GM21515 (cell line): ENCODE results near the gene COL4A2.

ENCODE experiments used
- ATAC-seq: cut with Tn5 transposase; IDR thresholded peaks from one replicate; pipeline ENCODE4 v1.9.1; 2021; ENCODE audit not compliant: unreplicated experiment

Gene COL4A2

DNA sequence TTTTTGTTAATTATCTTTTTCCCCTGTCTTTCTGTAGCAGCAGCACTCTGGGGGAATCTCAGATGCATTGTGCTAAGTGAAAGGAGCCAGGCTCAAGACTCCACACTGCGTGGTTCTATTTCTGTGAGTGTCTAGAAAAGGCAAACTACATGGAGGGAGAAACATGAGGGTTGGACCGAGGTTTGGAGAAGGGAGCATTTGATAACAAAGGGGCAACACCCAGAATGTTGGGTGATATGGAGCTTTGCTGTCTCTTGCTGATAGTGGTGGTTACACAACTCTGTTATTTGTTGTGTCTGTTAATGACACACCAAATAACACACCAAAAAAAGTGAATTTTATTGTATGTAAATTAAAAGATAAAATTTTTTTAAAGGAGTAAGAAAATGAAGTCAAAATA is 107.8 kb downstream of the COL4A2 start:
- ATAC-seq = no peak

DNA sequence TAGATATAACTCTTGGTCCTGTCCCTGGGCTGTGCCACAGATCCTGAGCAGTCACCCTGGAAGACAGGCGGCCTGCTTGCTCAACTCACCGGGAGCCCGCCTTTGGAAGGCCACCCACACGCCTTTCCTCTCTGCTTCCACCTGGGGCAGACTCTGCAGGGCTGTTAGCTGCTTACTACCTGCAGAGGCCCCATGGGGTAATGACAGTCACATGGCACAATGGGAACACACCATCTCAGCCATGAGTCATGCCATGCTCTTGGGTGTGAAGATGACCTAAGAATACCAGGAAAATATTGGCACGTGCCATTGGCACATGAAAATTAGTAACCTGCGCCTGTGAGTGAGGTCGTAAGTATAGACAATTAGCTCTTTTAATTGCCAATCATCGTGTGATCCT is 108.6 kb downstream of the COL4A2 start:
- ATAC-seq = no peak

DNA sequence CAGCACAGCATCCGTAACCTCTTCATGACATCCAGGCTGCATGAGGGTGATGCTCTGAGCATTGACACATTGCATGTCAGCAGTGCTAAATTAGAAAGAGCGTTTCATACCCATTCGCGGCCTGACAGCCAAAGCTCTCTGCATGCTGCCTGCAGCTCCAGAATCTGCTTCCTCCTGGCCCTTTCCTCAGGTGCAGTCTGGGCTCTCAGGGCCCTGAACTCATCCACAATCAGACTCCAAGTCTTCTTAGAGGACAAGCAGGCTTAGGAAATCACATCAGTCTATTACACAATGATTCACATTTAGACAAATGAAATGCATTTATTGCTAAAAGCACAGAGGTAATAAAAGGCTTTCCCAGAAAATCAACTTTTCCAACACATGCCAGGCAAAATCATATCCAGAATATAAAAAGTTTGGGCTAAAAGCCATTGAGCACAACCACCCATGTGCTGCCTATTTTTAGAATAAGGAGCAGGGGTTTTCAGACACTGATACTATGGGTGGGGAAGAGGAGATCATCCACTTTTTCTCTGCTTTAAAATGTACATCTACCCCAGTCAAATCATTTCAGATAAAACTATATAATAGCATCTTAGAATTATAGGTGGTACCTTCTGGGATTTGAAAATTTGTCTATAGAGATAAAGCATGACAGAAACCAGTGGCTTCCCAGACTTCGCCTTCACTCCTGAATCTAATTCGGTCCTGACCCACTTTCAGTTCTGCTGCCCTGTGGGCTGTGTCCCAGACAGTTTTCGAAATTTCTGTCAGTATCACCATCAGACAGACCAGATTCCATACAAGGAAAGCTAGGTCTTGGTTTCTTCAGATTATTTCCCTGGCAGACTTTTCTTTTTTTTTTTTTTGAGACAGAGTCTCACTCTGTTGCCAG is 109.3 kb downstream of the COL4A2 start:
- no peak for ATAC-seq

DNA sequence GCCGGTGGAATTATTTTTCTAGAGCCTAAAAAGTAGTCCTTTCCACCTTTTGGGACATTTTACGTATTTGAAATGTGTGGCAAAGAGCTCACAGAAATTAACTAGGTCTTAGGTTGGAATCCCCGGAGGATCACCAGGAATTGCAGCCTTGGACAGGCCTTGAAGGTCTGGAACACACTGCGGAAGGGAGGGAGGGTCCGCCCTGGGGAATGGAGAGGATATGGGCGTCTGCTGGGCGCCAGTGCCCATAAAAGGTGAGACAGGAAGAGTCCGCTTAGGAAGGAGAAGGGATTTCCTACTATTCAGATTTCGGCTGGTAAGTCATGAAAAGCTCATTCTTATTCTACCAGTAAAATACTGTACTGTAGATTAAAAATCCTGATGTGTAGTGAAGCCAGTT is 111.9 kb downstream of the COL4A2 start:
- no peak for ATAC-seq

DNA sequence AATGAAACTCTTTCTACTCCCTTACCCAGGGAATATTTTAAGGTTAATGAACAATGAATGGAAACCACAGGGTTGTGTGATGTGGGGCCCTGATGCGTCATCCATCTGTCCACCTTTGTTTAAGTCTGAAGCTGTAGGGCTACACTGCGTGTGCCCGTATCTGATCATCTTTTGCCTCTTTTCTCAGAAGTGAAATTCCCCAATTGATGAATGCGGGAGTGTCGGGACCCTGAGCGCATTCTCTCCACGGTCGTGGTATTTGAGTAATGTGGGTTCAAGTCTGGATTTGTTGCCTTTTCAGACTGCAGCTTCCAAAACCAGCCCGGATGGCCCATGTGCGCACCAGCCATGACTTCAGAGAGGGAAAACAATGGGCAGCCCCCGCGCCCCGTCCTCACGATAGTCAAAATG is 112.3 kb downstream of the COL4A2 start:
- no peak for ATAC-seq

DNA sequence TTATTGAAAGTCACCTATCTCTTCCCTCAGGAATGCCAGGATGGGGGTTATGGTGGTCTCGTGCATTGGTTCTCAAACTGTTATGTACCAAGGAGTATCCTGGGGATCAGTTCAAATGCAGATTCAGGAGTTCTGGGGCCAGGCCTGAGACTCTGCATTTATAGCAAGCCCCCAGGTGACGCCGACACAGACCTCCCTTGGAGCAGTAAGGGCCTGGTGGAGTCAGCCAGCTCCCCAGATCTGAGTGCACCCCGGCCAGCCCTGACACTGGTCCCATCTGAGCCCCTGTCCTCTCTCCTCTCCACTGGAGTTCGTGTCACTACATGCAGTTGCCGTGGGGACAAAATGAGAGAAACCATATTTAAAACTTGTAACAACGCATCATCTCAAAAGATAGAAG is 112.9 kb downstream of the COL4A2 start:
- no peak for ATAC-seq

DNA sequence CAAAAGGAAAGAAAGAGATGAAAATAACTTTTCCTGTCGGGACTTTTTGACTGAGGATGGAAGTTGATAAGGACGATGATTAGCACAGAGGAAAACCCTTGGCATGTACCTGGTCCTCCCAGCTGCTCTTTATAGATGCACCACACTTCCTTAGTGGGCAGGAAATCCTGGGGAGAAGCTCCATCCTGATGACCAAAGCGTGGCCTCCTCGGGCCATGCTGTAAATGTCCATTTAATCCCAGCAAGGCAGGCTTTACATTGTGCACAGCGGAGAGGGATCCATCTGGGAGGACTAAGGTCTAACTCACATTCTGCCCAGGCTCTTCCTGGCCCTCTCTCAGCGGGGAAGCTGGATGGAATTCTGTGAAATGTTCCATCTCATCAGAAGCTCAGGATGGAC is 113.5 kb downstream of the COL4A2 start:
- no peak for ATAC-seq

DNA sequence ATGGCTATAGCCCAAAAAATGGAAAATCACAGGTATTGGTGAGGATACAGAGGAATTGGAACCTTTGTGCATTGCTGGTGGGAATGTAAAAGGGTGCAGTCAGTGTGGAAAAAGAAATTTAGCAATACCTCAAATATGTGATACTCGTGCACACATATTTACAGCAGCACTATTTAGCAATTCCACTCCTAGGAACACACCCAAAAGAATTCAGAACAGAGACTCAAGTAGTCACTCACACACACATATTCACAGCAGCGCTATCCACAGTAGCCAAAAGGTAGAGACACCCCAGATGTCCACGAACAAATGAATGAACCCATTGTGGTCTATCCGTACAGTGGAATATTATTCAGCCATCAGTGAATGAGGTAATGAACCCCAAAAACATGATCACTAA is 114.0 kb downstream of the COL4A2 start:
- no peak for ATAC-seq

DNA sequence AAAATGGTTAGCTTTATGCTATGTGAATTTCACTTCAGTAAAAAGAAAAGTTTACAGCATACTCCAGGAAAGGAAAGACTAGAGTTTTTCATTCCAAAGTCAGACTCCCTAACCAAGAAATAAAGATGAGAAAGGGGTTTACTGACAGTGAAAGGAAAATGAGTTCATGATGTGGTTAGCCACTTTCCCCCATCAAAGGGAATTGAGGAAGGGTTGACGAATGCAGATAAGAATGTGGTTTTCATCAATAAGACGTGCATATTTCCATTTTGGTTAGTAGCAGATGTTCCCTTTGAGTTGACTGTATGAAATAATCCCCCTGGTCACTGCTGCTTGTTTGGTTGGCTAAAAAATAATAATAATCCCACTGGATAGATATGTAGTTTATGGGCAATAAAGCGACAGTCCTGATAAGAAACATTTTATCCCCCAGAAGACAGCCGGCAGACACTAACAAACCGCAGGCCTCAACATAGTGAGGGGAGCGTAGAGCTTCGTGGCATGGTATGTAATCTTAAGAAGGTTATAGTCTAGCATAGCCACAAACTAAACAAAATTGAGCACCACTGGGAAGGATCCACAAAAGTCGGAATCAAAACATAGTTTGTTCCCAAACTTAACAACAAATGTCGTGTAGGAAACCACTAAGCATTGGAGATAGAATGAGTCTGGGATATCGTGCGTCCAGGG is 114.8 kb downstream of the COL4A2 start:
- ATAC-seq = no peak

DNA sequence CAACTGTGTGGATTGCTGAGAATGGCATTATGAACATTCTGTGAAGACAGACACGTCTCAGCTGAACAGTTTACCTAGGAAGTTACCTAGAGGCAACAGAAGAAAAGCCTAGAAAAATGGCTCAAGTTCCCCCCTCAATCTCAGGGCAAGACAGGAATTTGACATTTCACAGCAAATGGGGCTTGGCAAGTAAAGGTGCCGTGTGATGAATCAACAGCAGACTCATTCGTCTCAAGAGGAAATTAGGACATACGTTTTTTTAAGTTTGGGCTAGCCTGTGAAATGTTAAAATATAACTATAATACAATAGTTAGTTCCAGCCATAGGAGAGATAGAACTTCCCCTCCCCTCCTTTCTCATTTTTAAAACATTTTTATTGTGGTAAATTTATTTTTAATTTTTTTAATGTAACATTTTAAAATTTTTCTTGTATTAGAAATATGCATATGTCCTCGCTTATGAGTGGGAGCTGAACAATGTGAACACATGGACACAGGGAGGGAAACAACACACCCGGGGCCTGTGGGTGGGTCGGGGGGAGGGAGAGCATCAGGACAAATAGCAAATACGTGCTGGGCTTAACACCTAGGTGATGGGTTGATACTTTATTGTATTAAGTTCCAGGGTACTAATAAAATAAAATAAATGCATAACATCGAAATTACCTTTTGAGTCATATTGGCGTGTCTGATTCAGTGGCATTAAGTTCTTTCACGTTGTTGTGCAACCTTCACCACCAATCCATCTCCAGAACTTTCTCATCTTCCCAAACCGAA is 116.0 kb downstream of the COL4A2 start:
- no peak for ATAC-seq

DNA sequence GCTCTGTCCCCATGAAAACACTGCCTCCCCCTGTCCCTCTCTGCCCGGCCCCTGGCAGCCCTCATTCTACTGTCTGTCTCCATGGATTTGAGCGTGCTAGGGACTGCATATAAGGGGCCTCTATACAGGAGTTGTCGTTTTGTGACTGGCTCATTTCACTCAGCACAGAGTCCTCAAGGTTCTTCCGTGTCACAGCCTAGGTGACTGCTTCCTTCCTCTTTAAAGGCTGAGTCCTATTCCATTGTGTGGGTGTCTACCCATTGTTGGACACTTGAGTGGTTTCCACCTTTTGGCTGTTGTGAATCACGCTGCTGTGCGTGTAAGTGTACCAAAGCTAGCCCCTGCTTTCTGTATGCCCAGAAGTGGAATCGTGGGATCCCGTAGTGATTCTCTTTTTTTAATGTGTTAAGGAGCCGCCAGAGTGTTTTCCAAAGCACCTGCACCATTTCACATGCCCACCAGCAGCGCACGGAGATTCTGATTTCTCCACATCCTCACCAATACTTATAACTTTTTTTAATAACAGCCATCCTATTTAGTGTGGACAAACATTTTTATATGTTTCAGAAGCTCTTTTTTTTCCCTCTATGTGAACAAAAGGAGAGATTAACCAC is 116.7 kb downstream of the COL4A2 start:
- ATAC-seq = no peak

DNA sequence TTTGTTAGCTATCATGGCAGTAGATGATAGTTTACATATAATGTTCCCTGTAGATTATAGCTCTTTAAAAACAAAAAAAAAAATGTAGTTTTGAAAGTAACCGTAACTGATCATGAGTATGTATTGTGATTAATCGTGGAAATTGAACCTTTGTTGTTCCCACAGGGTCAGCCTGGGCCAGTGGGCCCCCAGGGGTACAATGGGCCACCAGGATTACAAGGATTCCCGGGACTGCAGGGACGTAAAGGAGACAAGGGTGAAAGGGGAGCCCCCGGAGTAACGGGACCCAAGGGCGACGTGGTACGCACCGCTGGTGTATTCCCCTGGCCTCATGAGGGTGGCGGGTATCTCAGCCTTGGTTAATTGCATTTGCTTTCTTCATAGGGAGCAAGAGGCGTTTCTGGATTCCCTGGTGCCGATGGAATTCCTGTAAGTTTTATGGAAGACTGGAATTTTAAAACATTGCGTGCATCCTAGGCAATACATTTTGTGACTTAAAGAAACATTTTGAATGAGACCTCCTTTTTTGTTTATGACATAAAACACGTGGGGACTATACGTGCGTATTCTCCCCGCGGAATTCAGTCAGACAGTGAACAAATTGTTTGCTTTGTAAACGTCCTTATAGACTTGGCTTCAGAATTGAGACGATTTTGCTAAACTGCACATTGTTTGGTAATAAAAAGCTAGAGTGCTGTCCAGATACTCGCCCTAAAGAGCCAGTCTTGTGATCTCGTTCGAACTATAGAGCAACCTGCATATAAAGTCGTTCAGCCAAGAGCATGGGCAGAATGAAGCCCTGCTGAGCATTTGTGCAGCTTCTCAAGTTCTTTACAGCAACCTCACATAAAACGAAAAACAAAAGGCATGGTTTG is 117.7 kb downstream of the COL4A2 start:
- no peak for ATAC-seq

DNA sequence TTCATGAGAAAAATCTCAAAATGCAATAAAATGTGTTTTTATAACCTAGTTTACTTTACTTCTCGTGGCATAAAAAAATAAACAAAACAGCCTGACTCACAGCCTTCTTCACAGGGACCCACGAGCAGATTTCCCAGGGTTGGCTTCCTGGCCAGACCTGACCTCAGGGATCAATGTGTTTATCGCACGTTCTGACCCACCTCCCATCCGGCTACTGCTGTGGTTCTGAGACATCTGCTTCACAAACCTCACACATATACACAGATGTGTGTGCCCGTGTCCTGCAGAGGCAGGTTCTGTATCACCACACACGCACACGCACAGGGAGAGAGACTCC is 118.3 kb downstream of the COL4A2 start:
- ATAC-seq = no peak

DNA sequence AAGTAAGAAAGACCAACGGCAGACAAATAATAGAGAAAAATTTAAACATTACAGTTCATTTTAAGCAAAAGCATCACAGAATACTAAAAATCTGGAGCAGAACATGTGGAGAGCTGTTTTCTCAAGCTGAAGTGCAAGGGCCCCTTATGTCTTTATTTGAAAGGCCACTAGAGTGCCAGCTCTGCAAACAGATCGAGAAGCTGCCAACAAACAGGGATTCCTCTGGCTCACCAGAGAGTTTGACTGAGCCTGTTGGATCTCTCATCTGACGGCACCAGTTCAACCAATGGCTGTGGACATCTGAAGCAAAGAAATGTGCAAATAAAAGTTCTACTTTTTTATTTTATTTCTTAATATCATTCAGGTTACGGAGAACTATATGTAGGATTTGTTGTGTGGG is 119.7 kb downstream of the COL4A2 start:
- no peak for ATAC-seq

DNA sequence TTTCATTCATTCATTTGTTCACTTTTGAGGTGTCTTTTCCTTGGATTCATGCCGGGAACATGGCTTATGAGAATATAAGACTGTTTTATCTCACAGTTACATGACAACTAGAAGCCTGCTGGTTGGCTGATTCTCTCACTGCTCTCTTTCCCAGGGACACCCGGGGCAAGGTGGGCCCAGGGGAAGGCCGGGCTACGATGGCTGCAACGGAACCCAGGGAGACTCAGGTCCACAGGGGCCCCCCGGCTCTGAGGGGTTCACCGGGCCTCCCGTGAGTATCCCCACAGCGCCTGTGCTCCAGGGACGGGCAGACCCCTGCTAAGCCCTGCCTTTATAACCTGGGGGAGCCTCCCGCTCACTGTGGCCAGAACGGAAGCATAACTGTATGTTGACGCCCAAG is 121.2 kb downstream of the COL4A2 start:
- ATAC-seq = no peak

DNA sequence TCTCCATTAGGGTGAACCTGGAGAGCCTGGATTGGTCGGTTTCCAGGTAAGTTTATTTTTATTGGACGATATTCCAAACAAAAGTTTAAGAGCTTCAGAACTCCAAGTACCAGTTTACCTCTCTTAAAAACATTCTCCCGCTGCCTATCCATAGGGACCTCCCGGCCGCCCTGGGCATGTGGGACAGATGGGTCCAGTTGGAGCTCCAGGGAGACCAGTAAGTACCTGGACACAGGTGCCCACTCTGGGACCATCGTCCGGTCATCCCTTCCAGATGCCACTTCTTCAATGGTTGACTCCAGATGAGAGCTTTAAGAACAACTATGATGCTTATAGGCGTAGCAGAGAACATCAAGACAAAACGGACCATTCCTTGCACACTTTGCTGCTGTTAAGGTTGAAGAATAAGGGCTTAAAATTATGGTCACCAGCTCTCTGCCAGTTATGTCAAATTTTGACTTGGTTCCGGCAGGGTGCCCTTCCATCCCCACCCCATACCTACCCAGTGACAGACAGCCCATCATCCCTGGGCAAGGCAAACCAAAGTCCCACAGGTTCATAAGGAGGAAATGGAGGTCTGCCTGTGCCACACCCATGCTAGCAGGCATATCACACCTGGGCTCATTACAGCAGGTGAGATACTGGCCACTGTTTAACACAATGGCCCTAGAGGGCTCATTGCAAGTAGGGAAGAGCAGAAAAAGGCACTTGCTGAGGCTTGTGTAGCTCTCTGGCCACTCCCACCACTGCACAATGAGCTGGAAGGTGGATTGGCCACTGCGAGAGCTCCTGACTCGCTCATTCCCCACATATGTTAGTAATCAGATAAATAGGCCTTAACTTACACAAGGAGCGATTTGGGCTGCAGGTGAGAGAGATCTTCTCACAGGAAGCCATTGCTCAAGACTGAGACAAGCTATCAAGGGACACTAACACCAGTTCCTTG is 123.6 kb downstream of the COL4A2 start:
- ATAC-seq = no peak

DNA sequence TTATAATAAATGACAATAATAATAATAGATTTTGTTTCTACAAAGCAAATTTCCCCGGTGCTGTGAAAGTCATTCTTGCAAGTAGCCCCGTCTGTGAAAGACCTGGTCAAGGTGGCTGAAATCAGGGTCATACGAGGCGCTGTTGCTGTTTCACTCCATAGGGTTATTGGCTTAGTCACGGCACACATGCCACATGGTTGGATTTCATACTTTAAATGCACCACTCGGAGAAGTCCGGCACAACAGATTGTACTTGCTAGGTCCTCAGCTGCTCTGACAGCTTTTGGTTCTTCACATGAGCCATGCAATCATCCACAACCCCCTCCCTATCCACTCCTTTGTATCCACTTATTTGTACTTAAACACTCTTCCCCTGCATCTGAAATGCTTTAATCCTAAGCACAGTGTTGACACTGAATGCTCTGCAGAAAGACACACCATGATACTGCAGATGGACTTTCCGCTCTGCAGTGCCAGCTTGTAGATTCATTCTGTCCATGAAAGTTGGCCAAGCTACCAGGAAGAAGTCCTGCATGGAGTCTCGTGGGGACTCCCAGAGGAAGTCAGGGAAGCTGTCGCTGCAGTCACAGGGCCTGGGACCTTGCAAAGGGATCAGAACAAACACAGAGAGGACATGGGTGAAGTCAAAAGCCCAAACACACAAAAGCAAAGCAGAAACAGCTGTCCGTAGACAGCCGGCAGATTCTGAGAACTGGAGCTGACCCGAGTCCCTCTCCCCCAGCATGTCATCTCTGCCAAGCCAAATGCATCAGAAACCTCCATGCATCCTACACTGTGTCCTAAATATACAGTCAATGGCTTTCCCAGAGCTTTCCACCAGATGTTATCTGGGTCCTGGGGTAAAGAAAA is 124.6 kb downstream of the COL4A2 start:
- no peak for ATAC-seq

DNA sequence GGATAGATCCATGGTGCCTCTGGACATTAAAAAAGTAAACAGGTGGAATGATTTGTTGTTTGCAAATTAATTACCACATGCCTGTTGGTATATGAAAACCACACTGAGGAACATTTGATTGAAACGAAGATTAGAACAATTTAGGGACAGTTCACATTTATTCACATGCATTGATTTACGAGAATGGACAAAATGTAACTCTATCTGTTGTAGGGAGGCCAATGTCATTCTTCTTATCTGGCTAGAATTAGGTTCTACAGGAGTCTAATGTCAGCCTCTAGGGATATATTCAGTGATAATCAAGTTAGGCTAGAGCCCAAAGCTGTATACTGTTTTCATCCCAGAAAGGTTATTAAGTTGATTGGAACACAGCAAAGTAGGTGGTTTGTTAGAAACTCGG is 125.4 kb downstream of the COL4A2 start:
- ATAC-seq = no peak
